Measurements from ENCODE around the gene LMNB1.

LMNB1 gene

GRCh38 chr5:126883564-126884245 lies 106.8 kb downstream of the LMNB1 start:
- H3K4me3 ChIP-seq (replicated peaks; ENCODE audit: insufficient read depth, low read length) = no peak overlapping the region
- no peak for TF ChIP-seq GABPA (IDR thresholded peaks at IDR 0.05; ENCODE audit: low read depth)
- DNase-seq (ENCODE audit: low read depth in 1 of 2, low spot score in 1 of 2) = no peak
- H3K27ac ChIP-seq (replicated peaks) = no peak overlapping the region
- H3K27me3 ChIP-seq (ENCODE audit: insufficient read depth, poor library complexity, severe bottlenecking) = no peaks in the 10 kb centered on the region

DNA sequence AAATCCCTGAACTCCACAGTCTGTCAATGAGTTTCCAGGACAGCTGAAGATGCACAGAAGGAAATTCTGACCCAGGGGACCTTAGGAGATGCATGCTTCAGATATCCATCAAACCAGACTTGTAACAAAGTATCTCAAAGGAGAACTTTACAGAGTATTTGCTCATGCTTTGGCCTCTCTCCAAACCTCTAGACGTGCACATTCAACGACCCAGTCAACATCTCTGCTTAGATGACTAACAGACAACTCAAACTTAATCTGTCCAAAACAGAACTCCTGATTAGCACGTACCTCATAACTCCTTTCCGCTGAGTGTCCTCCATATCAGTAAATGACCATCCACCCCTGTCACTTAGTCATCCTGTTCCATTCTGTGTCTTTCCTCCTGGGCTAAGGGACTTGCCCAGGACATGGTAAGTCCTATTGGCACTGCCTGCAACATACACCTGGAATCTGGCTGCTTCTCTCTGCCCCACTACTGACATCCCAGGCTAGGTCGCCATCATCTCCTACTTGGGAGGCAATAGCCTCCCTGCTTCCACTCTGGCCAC lies 107.4 kb downstream of the LMNB1 start:
- TF ChIP-seq, protein P1, sequence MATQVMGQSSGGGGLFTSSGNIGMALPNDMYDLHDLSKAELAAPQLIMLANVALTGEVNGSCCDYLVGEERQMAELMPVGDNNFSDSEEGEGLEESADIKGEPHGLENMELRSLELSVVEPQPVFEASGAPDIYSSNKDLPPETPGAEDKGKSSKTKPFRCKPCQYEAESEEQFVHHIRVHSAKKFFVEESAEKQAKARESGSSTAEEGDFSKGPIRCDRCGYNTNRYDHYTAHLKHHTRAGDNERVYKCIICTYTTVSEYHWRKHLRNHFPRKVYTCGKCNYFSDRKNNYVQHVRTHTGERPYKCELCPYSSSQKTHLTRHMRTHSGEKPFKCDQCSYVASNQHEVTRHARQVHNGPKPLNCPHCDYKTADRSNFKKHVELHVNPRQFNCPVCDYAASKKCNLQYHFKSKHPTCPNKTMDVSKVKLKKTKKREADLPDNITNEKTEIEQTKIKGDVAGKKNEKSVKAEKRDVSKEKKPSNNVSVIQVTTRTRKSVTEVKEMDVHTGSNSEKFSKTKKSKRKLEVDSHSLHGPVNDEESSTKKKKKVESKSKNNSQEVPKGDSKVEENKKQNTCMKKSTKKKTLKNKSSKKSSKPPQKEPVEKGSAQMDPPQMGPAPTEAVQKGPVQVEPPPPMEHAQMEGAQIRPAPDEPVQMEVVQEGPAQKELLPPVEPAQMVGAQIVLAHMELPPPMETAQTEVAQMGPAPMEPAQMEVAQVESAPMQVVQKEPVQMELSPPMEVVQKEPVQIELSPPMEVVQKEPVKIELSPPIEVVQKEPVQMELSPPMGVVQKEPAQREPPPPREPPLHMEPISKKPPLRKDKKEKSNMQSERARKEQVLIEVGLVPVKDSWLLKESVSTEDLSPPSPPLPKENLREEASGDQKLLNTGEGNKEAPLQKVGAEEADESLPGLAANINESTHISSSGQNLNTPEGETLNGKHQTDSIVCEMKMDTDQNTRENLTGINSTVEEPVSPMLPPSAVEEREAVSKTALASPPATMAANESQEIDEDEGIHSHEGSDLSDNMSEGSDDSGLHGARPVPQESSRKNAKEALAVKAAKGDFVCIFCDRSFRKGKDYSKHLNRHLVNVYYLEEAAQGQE (IDR thresholded peaks at IDR 0.05; ENCODE audit: insufficient replicate concordance, low read depth) = no peak
- TF ChIP-seq SPI1 (IDR thresholded peaks at IDR 0.05; ENCODE audit: borderline replicate concordance, low read depth) = no peak
- no peak for TF ChIP-seq CTCF (IDR thresholded peaks at IDR 0.05; ENCODE audit: insufficient read depth, low read length)
- TF ChIP-seq POLR2AphosphoS5 (IDR thresholded peaks at IDR 0.05; ENCODE audit: low read depth) = no peak
- TF ChIP-seq GABPA (IDR thresholded peaks at IDR 0.05; ENCODE audit: low read depth) = no peak
- no peak for DNase-seq (ENCODE audit: low read depth in 1 of 2, low spot score in 1 of 2)
- Histone ChIP-seq H3K27me3 (ENCODE audit: insufficient read depth, poor library complexity, severe bottlenecking) (no peaks in the 10 kb centered on the region), H3K27ac (replicated peaks) (no peak overlapping the region), H3K4me3 (replicated peaks; ENCODE audit: insufficient read depth, low read length) (no peak overlapping the region)
